Peyer's patch (tissue), 4 donors: ENCODE results near the gene RANGAP1. TPM values are rescaled to one million over a fixed set of nuclear protein-coding genes. Genes with fewer than 3 reads are reported as not detected.

ENCODE experiments used
- DNase-seq, 3 donors: peaks; one replicate each; pipeline ENCODE4 v3.0.0-alpha.2; 2017 to 2019
- H3K27ac ChIP-seq, 4 donors: fragments of 200-600 bp; sonication (generic); one replicate each; pipeline ENCODE4 v1.5.1; 2016 to 2019
- H3K27me3 ChIP-seq, 2 donors: fragments of 200-600 bp; sonication (generic); one replicate each; pipeline ENCODE4 v1.5.1; 2019
- H3K36me3 ChIP-seq, 3 donors: fragments of 200-600 bp; sonication (generic); one replicate each; pipeline ENCODE4 v1.5.1; 2016 to 2019
- H3K4me1 ChIP-seq, 4 donors: fragments of 200-600 bp; sonication (generic); one replicate each; pipeline ENCODE4 v1.5.1; 2016 to 2019
- H3K4me3 ChIP-seq, 4 donors: fragments of 200-600 bp; sonication (generic); 1 replicate in 3 of 4; 2 replicates in 1 of 4; pipeline ENCODE4 v1.5.1; 2016 to 2019; ENCODE audit warnings: mild to moderate bottlenecking in 1 of 4
- H3K9me3 ChIP-seq, 4 donors: fragments of 200-600 bp; sonication (generic); one replicate each; pipeline ENCODE4 v1.5.1; 2016 to 2019; ENCODE audit warnings: mild to moderate bottlenecking in 1 of 4
- POLR2A ChIP-seq, 2 donors: fragments of 450-650 bp; IDR thresholded peaks; one replicate each; pipeline ENCODE4 v1.5.1; 2017; ENCODE audit warnings: antibody characterized with exemption in 2 of 2, mild to moderate bottlenecking in 2 of 2, moderate library complexity in 2 of 2
- total RNA-seq, 4 donors: library from RNA; depleted of rRNA; stranded (reverse); fragments of >200 nt; gene quantifications; one replicate each; pipeline ENCODE4 v1.1.0, GENCODE V29; 2016
- TF ChIP-seq, protein P1 (sequence below), 6 experiments: fragments of 450-650 bp in 4 of 6; fragments of 200-600 bp in 2 of 6; sonication (generic) in 1 of 6; IDR thresholded peaks; one replicate each; pipeline ENCODE4 v1.5.1; 2017 to 2019; ENCODE audit warnings: antibody characterized with exemption in 6 of 6, mild to moderate bottlenecking in 3 of 6, moderate library complexity in 1 of 6

The RANGAP1 gene
- total RNA-seq, 4 donors from 2014 or later: 29.8 to 79.2 (median 35.8) TPM

DNA sequence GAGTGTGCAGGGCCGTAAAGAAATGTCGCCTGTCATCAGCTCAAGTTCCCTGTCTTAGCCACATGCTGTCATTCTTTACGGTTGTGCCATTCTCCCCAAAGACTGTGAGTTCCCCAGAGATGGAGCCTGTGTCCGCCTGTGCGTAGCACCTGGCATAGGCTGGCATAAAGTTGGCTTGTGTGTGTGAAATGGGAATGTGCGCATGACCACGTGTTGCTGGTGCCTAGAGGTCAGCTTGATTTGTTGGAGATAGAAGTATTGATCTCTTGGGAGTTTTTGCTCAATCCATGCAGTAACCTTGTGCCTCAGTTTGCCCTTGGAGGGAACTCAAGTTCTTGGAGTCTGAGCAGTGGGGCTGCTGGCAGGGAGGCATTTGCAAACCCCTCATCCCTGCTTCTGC lies 54.6 kb downstream of the RANGAP1 start:
- Histone ChIP-seq H3K36me3 (peaks cover 0 to 45% (median 0%) of the 10 kb centered on the region in 3 donors), H3K4me3 (no peak overlapping the region), H3K27me3 (no peaks in the 10 kb centered on the region), H3K27ac (no peak overlapping the region), H3K9me3 (no peaks in the 10 kb centered on the region), H3K4me1 (no peaks in the 10 kb centered on the region)
- no peak for TF ChIP-seq POLR2A (IDR thresholded peaks at IDR 0.05)
- no peak for DNase-seq

DNA sequence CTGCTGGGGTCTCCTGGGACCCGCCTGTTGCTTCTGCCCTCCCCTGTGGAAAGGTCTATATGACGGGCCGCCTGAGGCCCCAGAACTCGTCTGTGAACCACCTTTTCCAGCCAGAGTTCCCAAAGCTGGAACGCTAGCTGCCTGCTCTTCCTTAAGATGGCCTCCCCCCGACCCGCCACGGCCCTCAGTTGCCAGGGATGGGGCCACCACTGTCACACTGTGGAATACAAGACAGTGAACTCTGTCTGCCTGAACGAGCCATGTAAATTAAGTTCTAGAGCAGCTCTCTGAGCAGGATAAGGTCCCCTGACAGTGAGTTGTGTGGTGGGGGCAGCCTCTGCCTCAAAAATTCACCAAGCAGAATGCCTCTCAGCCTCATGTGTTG lies 55.6 kb downstream of the RANGAP1 start:
- H3K27me3 ChIP-seq: no peaks in the 10 kb centered on the region
- no peak for TF ChIP-seq POLR2A (IDR thresholded peaks at IDR 0.05)
- TF ChIP-seq, protein P1, sequence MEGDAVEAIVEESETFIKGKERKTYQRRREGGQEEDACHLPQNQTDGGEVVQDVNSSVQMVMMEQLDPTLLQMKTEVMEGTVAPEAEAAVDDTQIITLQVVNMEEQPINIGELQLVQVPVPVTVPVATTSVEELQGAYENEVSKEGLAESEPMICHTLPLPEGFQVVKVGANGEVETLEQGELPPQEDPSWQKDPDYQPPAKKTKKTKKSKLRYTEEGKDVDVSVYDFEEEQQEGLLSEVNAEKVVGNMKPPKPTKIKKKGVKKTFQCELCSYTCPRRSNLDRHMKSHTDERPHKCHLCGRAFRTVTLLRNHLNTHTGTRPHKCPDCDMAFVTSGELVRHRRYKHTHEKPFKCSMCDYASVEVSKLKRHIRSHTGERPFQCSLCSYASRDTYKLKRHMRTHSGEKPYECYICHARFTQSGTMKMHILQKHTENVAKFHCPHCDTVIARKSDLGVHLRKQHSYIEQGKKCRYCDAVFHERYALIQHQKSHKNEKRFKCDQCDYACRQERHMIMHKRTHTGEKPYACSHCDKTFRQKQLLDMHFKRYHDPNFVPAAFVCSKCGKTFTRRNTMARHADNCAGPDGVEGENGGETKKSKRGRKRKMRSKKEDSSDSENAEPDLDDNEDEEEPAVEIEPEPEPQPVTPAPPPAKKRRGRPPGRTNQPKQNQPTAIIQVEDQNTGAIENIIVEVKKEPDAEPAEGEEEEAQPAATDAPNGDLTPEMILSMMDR (IDR thresholded peaks at IDR 0.05): no peak
- no peaks in the 10 kb centered on the region for H3K4me1 ChIP-seq
- H3K4me3 ChIP-seq: no peak overlapping the region
- H3K36me3 ChIP-seq: peaks cover 0 to 55% (median 0%) of the 10 kb centered on the region in 3 donors
- H3K9me3 ChIP-seq: no peaks in the 10 kb centered on the region
- H3K27ac ChIP-seq: peak overlapping the region in 1 of 4 donors; percentile 19
- no peak for DNase-seq

DNA sequence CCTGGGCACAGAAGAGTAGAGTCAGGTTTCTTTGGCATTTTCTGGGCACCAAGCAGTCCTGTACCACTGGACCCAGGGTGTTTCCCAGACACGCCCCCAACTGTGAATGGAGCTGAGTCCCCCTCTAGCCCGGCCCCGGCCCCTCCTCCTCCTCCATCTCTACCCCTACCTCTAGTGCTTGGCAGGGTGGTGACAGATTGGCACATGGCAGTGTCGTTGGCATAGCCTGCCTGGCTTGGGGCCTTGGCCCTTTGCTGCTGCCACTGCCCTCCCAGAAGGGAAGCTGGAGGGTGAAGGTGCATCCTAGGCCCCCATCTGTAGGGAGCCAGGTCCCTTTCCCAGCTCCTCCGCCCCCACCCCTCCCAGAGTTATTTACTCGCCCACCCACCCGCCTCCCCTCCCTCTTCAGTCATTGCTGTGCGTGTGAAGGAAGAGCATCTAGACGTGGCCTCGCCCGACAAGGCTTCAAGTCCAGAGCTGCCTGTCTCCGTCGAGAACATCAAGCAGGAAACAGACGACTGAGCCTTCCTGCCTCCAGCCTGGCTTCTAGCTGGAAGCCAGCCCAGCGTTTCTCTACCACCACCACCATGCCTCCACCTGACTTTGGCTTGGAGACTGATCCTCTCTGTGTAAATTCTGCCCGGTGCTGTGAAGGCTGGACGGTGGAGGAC lies 56.1 kb downstream of the RANGAP1 start:
- peak overlapping the region in 1 of 4 donors; percentile 19 for H3K27ac ChIP-seq
- H3K9me3 ChIP-seq: no peaks in the 10 kb centered on the region
- no peak overlapping the region for H3K4me3 ChIP-seq
- no peaks in the 10 kb centered on the region for H3K27me3 ChIP-seq
- peaks cover 0 to 60% (median 0%) of the 10 kb centered on the region in 3 donors for H3K36me3 ChIP-seq
- no peaks in the 10 kb centered on the region for H3K4me1 ChIP-seq
- no peak for TF ChIP-seq POLR2A (IDR thresholded peaks at IDR 0.05)
- TF ChIP-seq, protein P1 (IDR thresholded peaks at IDR 0.05): no peak
- DNase-seq: no peak

DNA sequence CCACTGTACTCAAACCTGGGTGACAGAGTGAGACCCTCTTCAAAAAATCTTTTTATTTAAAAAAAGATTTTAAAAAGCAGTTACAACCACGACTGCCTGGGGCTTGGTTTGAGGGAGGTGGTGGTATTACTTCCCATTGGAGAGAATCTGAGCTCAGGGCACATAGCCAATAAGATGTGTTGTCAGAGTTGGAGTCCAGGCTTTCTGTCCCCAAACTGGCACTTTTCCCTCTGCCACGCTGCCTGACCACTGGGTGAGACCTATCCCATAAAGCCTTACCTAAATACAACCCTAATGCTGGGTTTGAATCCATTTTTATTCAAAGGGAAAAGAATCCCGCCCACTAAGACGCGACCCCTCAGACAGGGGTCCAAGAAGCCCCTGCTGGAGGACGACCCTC lies 56.8 kb downstream of the RANGAP1 start:
- Histone ChIP-seq H3K27ac (no peak overlapping the region), H3K4me3 (no peak overlapping the region), H3K4me1 (no peaks in the 10 kb centered on the region), H3K36me3 (peaks cover 0 to 67% (median 0%) of the 10 kb centered on the region in 3 donors), H3K27me3 (no peaks in the 10 kb centered on the region), H3K9me3 (no peaks in the 10 kb centered on the region)
- no peak for DNase-seq
- TF ChIP-seq, protein P1 (IDR thresholded peaks at IDR 0.05): no peak
- no peak for TF ChIP-seq POLR2A (IDR thresholded peaks at IDR 0.05)

DNA sequence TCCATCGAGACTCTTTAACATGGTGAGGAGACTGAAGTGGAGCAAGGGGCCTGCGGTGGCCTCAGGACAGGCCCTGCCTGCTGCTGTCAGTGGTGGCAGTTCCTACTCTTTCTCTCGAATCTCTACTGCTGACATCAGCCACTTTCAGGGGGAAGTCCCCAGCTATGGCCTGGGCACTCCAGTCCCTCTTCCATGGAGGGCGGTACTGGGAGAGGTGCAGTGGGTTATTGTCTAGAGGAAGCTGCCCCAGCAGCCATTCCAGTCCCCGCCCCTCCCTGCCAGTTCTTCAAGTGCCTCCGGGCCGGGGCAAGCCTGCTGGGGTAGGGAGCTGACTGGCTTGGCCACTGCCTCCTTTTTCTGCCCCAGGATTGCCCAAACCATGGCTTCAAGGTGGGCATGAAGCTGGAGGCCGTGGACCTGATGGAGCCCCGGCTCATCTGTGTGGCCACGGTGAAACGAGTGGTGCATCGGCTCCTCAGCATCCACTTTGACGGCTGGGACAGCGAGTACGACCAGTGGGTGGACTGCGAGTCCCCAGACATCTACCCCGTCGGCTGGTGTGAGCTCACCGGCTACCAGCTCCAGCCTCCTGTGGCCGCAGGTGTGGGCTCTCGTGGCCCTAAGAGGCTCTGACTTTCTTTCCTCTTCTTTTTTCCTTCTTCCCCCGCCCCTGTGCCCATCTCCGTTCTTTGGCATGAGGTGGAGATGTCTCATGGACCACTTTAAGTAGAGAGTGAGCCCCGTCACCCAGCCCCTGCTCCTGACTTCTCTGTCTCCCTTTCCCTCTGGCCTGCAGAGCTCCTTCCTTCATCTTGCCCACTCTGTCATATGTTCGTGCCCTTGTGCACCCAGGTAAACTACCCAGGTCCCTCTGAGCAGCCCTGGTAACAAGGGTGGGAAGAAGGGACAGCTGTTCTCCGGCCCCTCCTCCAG lies 59.0 kb downstream of the RANGAP1 start:
- H3K4me3 ChIP-seq: no peak overlapping the region
- DNase-seq: no peak
- H3K27ac ChIP-seq: no peak overlapping the region
- peaks cover 0 to 87% (median 0%) of the 10 kb centered on the region in 3 donors for H3K36me3 ChIP-seq
- no peaks in the 10 kb centered on the region for H3K4me1 ChIP-seq
- no peak for TF ChIP-seq POLR2A (IDR thresholded peaks at IDR 0.05)
- TF ChIP-seq, protein P1 (IDR thresholded peaks at IDR 0.05): no peak
- no peaks in the 10 kb centered on the region for H3K27me3 ChIP-seq
- no peaks in the 10 kb centered on the region for H3K9me3 ChIP-seq

DNA sequence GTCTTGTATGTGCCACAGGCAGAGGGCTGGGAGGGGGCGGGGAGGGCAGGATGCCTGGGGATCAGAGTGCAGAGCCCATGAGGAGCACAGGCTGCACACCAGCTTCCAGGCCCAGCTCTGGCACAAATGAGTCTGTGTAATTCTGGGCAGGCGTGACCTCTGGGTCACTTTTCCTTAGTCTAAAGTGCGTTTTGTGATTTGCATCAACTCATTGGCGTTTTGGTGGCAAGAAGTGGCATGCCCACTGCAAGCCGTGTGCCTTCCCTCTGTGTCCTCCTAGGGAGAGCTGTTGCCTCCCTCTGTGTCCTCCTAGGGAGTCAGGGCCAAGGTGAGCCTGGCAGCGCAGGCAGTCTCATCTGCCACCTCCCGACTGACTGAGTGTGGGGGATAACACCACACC lies 62.5 kb downstream of the RANGAP1 start:
- Histone ChIP-seq H3K36me3 (peaks cover 0 to 92% (median 0%) of the 10 kb centered on the region in 3 donors), H3K27ac (no peak overlapping the region), H3K27me3 (no peaks in the 10 kb centered on the region), H3K4me1 (no peaks in the 10 kb centered on the region), H3K4me3 (no peak overlapping the region), H3K9me3 (no peaks in the 10 kb centered on the region)
- no peak for TF ChIP-seq POLR2A (IDR thresholded peaks at IDR 0.05)
- TF ChIP-seq, protein P1 (IDR thresholded peaks at IDR 0.05): no peak
- DNase-seq: no peak
